CD4-positive, alpha-beta T cell (primary cell): Measurements from ENCODE around the gene SNAPC4. TPM values are rescaled to one million over a fixed set of nuclear protein-coding genes. Genes with fewer than 3 reads are reported as not detected.

Experiments used
- ATAC-seq: fragments of 200-7000 bp; cut with Tn5 transposase; one replicate; pipeline ENCODE4 v1.10.0; 2022; ENCODE audit warnings: mild to moderate bottlenecking; ENCODE audit not compliant: poor library complexity
- CTCF ChIA-PET: fragments of 350-600 bp; sonication (Branson Sonifier 250); formaldehyde crosslinking; loops from one replicate; lab custom pipeline; 2021; ENCODE audit warnings: antibody characterized with exemption, inconsistent platforms; lab: Charles Lee
- POLR2A ChIA-PET: fragments of 350-600 bp; sonication (Branson Sonifier 250); formaldehyde crosslinking; loops from one replicate; lab custom pipeline; 2021; ENCODE audit warnings: antibody characterized with exemption, inconsistent platforms; lab: Charles Lee
- DNase-seq, 14 experiments: peaks; one replicate each; pipeline ENCODE4 v3.0.0-alpha.2; 2013 to 2020; ENCODE audit warnings: mixed read lengths in 2 of 14
- H3K27ac ChIP-seq, 2 donors: one replicate each; pipeline versions ENCODE4 v1.5.1 to v1.7.0; 2013; ENCODE audit warnings: low read length in 2 of 2, low read depth in 1 of 2, mild to moderate bottlenecking in 1 of 2
- H3K27me3 ChIP-seq, 2 experiments: 1 replicate in 1 of 2; 2 replicates in 1 of 2; pipeline versions ENCODE4 v1.6.1 to v1.7.0; 2013; ENCODE audit warnings: low read length in 2 of 2, control low read depth in 1 of 2, mild to moderate bottlenecking in 1 of 2, moderate library complexity in 1 of 2; ENCODE audit not compliant: insufficient read depth in 2 of 2, control insufficient read depth in 1 of 2
- H3K36me3 ChIP-seq: one replicate; pipeline ENCODE4 v1.6.1; 2013; ENCODE audit warnings: low read length, control low read depth; ENCODE audit not compliant: insufficient read depth
- H3K4me1 ChIP-seq: one replicate; pipeline ENCODE4 v1.6.1; 2013; ENCODE audit warnings: low read length, control low read depth; ENCODE audit not compliant: insufficient read depth
- H3K4me3 ChIP-seq: one replicate; pipeline ENCODE4 v1.5.1; 2013; ENCODE audit warnings: mild to moderate bottlenecking, low read length, moderate library complexity
- H3K9me3 ChIP-seq, 2 experiments: 1 replicate in 1 of 2; 2 replicates in 1 of 2; pipeline versions ENCODE4 v1.6.1 to v1.7.0; 2013; ENCODE audit warnings: low read length in 2 of 2, mild to moderate bottlenecking in 2 of 2, control low read depth in 1 of 2, moderate library complexity in 1 of 2; ENCODE audit not compliant: control insufficient read depth in 1 of 2, insufficient read depth in 1 of 2
- H3K27ac Mint-ChIP-seq: one replicate; pipeline ENCODE4 v1.8.0; 2020; ENCODE audit warnings: mixed read lengths
- H3K27me3 Mint-ChIP-seq: one replicate; pipeline ENCODE4 v1.8.0; 2021; ENCODE audit warnings: mixed read lengths
- H3K36me3 Mint-ChIP-seq: one replicate; pipeline ENCODE4 v1.8.0; 2021; ENCODE audit warnings: low read depth, mixed read lengths
- H3K4me1 Mint-ChIP-seq: one replicate; pipeline ENCODE4 v1.8.0; 2021; ENCODE audit warnings: low read depth, mixed read lengths
- H3K4me3 Mint-ChIP-seq: one replicate; pipeline ENCODE4 v1.8.0; 2020; ENCODE audit warnings: mild to moderate bottlenecking, mixed read lengths
- H3K9me3 Mint-ChIP-seq: one replicate; pipeline ENCODE4 v1.8.0; 2020; ENCODE audit warnings: mixed read lengths
- intact Hi-C, 2 experiments: fragments of 100-400 bp; cut with DNase I in 1 of 2; cut with micrococcal nuclease in 1 of 2; formaldehyde crosslinking; loops; one replicate each; pipeline versions ENCODE4 v1.15.1 to v1.9.0; 2023 to 2025; cut with DNase I, micrococcal nuclease
- total RNA-seq, 174 experiments: library from RNA in 2 of 174; stranded (reverse) in 2 of 174; gene quantifications; one replicate each; pipeline ENCODE4 v1.2.3 and lab custom pipeline; 2021 to 2026
- TF ChIP-seq, protein P1 (sequence below): fragments of 200-600 bp; IDR thresholded peaks from one replicate; pipeline ENCODE4 v1.8.0; 2022; ENCODE audit warnings: antibody characterized with exemption, mild to moderate bottlenecking

The SNAPC4 gene
- total RNA-seq, 2 experiments from 2014 or later, result 7.7 to 8.0 TPM

DNA sequence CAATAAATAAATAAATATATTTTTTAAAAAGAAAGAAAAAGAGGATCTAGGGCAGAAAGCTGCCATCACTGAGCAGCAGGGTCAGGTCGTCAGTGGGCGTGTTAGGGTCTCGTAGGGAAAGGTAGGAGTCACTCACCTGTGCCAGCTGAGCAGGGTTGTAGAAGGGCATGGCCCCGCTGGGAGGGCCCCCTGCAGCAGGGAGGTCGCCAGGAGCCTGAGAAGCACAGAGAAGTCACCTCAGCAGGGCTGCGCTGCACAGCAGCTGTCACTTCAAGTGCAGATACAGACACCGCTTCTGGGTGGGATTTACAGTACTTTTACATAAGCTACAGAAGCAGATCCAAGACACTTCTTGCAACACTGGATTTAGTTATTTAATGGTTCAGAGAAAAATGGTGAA, 43.7 kb upstream of the SNAPC4 start:
- Mint-ChIP-seq H3K36me3 (peaks cover 75% of the 10 kb centered on the region), H3K27me3 (no peaks in the 10 kb centered on the region)
- no peak for ATAC-seq

DNA sequence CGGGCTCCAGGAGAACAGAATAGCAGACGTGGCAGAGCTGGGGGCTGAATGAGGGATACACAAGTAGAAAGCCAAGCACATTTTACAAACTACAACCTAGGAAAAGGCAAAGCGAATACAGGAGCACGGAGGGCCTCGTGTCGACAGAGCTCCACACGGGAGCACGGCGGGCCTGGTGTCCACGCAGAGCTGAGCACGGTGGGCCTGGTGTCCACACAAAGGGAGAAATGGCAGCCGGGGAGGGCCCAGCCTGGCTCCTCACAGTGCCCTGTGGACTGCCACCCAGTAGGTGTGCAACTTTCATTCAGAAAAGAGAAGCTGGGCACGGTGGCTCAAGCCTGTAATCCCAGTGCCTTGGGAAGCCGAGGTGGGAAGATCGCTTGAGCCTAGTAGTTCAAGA, 43.1 kb upstream of the SNAPC4 start:
- no peaks in the 10 kb centered on the region for H3K9me3 Mint-ChIP-seq
- CTCF ChIA-PET, result interaction anchor here (1.2 kb wide), 1 partner anchor 79 kb away, joined by 3 read pairs; the partner anchor contains the start of gene DNLZ
- Histone ChIP-seq H3K9me3 (no peaks in the 10 kb centered on the region), H3K27me3 (no peaks in the 10 kb centered on the region), H3K36me3 (peaks cover 66% of the 10 kb centered on the region), H3K27ac (no peak overlapping the region), H3K4me3 (no peak overlapping the region), H3K4me1 (peaks cover 13% of the 10 kb centered on the region)
- H3K36me3 Mint-ChIP-seq, result peaks cover 74% of the 10 kb centered on the region
- TF ChIP-seq, protein P1, sequence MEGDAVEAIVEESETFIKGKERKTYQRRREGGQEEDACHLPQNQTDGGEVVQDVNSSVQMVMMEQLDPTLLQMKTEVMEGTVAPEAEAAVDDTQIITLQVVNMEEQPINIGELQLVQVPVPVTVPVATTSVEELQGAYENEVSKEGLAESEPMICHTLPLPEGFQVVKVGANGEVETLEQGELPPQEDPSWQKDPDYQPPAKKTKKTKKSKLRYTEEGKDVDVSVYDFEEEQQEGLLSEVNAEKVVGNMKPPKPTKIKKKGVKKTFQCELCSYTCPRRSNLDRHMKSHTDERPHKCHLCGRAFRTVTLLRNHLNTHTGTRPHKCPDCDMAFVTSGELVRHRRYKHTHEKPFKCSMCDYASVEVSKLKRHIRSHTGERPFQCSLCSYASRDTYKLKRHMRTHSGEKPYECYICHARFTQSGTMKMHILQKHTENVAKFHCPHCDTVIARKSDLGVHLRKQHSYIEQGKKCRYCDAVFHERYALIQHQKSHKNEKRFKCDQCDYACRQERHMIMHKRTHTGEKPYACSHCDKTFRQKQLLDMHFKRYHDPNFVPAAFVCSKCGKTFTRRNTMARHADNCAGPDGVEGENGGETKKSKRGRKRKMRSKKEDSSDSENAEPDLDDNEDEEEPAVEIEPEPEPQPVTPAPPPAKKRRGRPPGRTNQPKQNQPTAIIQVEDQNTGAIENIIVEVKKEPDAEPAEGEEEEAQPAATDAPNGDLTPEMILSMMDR, result no peak
- peaks cover 4% of the 10 kb centered on the region for H3K4me1 Mint-ChIP-seq
- H3K4me3 Mint-ChIP-seq, result no peak overlapping the region
- POLR2A ChIA-PET, result no interaction called here
- ATAC-seq, result no peak
- intact Hi-C loops, result loop anchor here in 1 of 2 experiments (2.0 kb wide), 1 partner anchor 38 kb away; no protein-coding TSS in a partner anchor
- no peak overlapping the region for H3K27ac Mint-ChIP-seq
- H3K27me3 Mint-ChIP-seq, result no peaks in the 10 kb centered on the region
- DNase-seq, result peak in 1 of 14 experiments; percentile 21

More for the DNA sequence above, 43.7 kb upstream of the SNAPC4 start:
- no peak overlapping the region for H3K4me3 ChIP-seq
- ChIA-PET CTCF (interaction anchor here (1.2 kb wide), 1 partner anchor 80 kb away, joined by 3 read pairs; the partner anchor contains the start of gene DNLZ), POLR2A (no interaction called here)
- no peaks in the 10 kb centered on the region for H3K27me3 ChIP-seq
- TF ChIP-seq, protein P1, result no peak
- H3K4me1 Mint-ChIP-seq, result no peaks in the 10 kb centered on the region
- intact Hi-C loops, result loop anchor here in 1 of 2 experiments (2.0 kb wide), 1 partner anchor 37 kb away; no protein-coding TSS in a partner anchor
- no peaks in the 10 kb centered on the region for H3K9me3 Mint-ChIP-seq
- H3K4me3 Mint-ChIP-seq, result peak overlapping the region; percentile 34
- peaks cover 8% of the 10 kb centered on the region for H3K4me1 ChIP-seq
- H3K27ac ChIP-seq, result no peak overlapping the region
- H3K27ac Mint-ChIP-seq, result no peak overlapping the region
- H3K36me3 ChIP-seq, result peaks cover 70% of the 10 kb centered on the region
- no peak for DNase-seq
- H3K9me3 ChIP-seq, result no peaks in the 10 kb centered on the region

DNA sequence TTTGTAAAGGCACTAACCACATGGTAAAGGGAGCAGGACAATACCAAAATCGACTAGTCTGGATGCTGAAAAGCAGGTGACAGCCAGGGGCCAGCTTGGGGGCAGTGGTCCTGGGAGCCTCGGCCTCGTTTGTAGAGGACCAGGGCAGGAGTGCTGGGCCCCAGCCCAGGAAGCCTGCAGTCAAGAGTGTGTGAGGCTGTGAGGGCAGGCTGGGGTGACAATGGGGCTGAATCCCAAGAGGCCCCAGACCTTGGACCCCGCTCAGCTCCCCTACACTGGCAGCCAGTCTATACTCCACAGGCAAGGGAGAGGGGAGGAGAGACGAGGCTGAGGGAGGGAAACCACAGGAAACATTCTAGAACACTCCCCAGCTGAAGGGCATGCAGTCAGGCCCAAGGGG, 42.3 kb upstream of the SNAPC4 start:
- no peak overlapping the region for H3K4me3 Mint-ChIP-seq

More for the DNA sequence above, 42.3 kb upstream of the SNAPC4 start:
- Histone ChIP-seq H3K27ac (no peak overlapping the region), H3K4me1 (peaks cover 22% of the 10 kb centered on the region), H3K4me3 (no peak overlapping the region), H3K27me3 (no peaks in the 10 kb centered on the region), H3K9me3 (no peaks in the 10 kb centered on the region), H3K36me3 (peaks cover 58% of the 10 kb centered on the region)
- intact Hi-C loops, result loop anchor here in 1 of 2 experiments (2.0 kb wide), 1 partner anchor 39 kb away; no protein-coding TSS in a partner anchor
- peaks cover 12% of the 10 kb centered on the region for H3K4me1 Mint-ChIP-seq
- CTCF ChIA-PET, result no interaction called here
- POLR2A ChIA-PET, result no interaction called here
- H3K27me3 Mint-ChIP-seq, result no peaks in the 10 kb centered on the region
- no peak overlapping the region for H3K27ac Mint-ChIP-seq
- peaks cover 67% of the 10 kb centered on the region for H3K36me3 Mint-ChIP-seq
- no peaks in the 10 kb centered on the region for H3K9me3 Mint-ChIP-seq
- DNase-seq, result no peak
- TF ChIP-seq, protein P1, result no peak
- ATAC-seq, result no peak
